DND-41 (cell line): Measurements from ENCODE around the gene HSPA12A.

Experiments
- ATAC-seq: fragments of 200-7000 bp; cut with Tn5 transposase; 3 replicates; pipeline ENCODE4 v1.9.1; 2021; ENCODE audit warnings: low read depth; ENCODE audit not compliant: insufficient read depth
- DNase-seq: peaks from one replicate; pipeline ENCODE4 v3.0.0-alpha.2; 2020
- H2AFZ ChIP-seq: 2 replicates; pipeline ENCODE4 v1.6.0; 2012; ENCODE audit warnings: low read depth, low read length
- H3K27ac ChIP-seq: 2 replicates; pipeline ENCODE4 v1.5.1; 2012; ENCODE audit warnings: low read length, inconsistent platforms
- H3K27me3 ChIP-seq: fragments of 200-600 bp; sonication (generic); 2 replicates; pipeline ENCODE4 v1.6.0; 2012; ENCODE audit warnings: low read length, mild to moderate bottlenecking, inconsistent platforms; ENCODE audit not compliant: insufficient read depth, poor library complexity
- H3K36me3 ChIP-seq: 2 replicates; pipeline ENCODE4 v1.5.1; 2012; ENCODE audit warnings: low read length, inconsistent platforms; ENCODE audit not compliant: insufficient read depth
- H3K4me1 ChIP-seq: 2 replicates; pipeline ENCODE4 v1.5.1; 2012; ENCODE audit warnings: mild to moderate bottlenecking, low read length; ENCODE audit not compliant: insufficient read depth
- H3K4me2 ChIP-seq: 2 replicates; pipeline ENCODE4 v1.6.0; 2012; ENCODE audit warnings: mild to moderate bottlenecking, moderate library complexity, low read length, inconsistent platforms; ENCODE audit not compliant: insufficient read depth
- H3K4me3 ChIP-seq, 2 experiments: fragments of 200-600 bp in 1 of 2; shearing (Covaris generic) in 1 of 2; 2 replicates each; pipeline ENCODE4 v1.5.1; 2012 to 2016; ENCODE audit warnings: inconsistent platforms in 2 of 2, low read length in 2 of 2, mild to moderate bottlenecking in 2 of 2, low read depth in 1 of 2, moderate library complexity in 1 of 2
- H3K79me2 ChIP-seq: 2 replicates; pipeline ENCODE4 v1.6.0; 2012; ENCODE audit warnings: low read length, inconsistent platforms; ENCODE audit not compliant: insufficient read depth
- H3K9ac ChIP-seq: 2 replicates; pipeline ENCODE4 v1.6.0; 2012; ENCODE audit warnings: low read depth, mild to moderate bottlenecking, inconsistent platforms, low read length, moderate library complexity
- H3K9me3 ChIP-seq: 2 replicates; pipeline ENCODE4 v1.5.1; 2012; ENCODE audit warnings: low read length, moderate library complexity, mild to moderate bottlenecking, inconsistent platforms; ENCODE audit not compliant: insufficient read depth, severe bottlenecking
- H4K20me1 ChIP-seq: 2 replicates; pipeline ENCODE4 v1.6.0; 2012; ENCODE audit warnings: low read length; ENCODE audit not compliant: insufficient read depth
- CTCF ChIP-seq: IDR thresholded peaks from 2 replicates; pipeline ENCODE4 v1.5.1; 2012; ENCODE audit warnings: borderline replicate concordance, low read length, moderate library complexity, mild to moderate bottlenecking; ENCODE audit not compliant: poor library complexity, severe bottlenecking; ENCODE audit errors: extremely low read depth
- EZH2 ChIP-seq: IDR thresholded peaks from 3 replicates; pipeline ENCODE4 v1.6.1; 2012; ENCODE audit warnings: borderline replicate concordance, low read depth, mild to moderate bottlenecking, moderate library complexity, low read length, inconsistent platforms; ENCODE audit not compliant: severe bottlenecking

HSPA12A gene

GRCh38 chr10:116687633-116688032 lies 54.7 kb downstream of the HSPA12A start:
- Histone ChIP-seq H3K27ac (no peak overlapping the region), H3K9ac (no peak overlapping the region), H3K79me2 (no peaks in the 10 kb centered on the region), H3K4me2 (no peak overlapping the region), H3K27me3 (no peaks in the 10 kb centered on the region), H2AFZ (no peak overlapping the region), H3K9me3 (no peaks in the 10 kb centered on the region), H3K36me3 (no peaks in the 10 kb centered on the region), H3K4me3 (no peak overlapping the region), H3K4me1 (no peaks in the 10 kb centered on the region), H4K20me1 (no peaks in the 10 kb centered on the region)
- ATAC-seq (no peak), DNase-seq (no peak)
- no peak for TF ChIP-seq CTCF
- no peak for TF ChIP-seq EZH2

- no peak for ATAC-seq
- H3K9ac ChIP-seq, result no peak overlapping the region
- no peaks in the 10 kb centered on the region for H3K36me3 ChIP-seq
- H3K4me2 ChIP-seq, result no peak overlapping the region
- DNase-seq, result no peak
- no peaks in the 10 kb centered on the region for H3K79me2 ChIP-seq
- H3K27me3 ChIP-seq, result no peaks in the 10 kb centered on the region
- no peak overlapping the region for H2AFZ ChIP-seq
- H3K9me3 ChIP-seq, result no peaks in the 10 kb centered on the region
- TF ChIP-seq CTCF (no peak), EZH2 (no peak)
- H3K4me3 ChIP-seq, result no peak overlapping the region
- H4K20me1 ChIP-seq, result no peaks in the 10 kb centered on the region
- H3K4me1 ChIP-seq, result no peaks in the 10 kb centered on the region
- no peak overlapping the region for H3K27ac ChIP-seq
Observed at GRCh38 chr10:116686632-116687031, 55.7 kb downstream of the HSPA12A start.

- no peaks in the 10 kb centered on the region for H4K20me1 ChIP-seq
Observed at GRCh38 chr10:116685807-116686206, 56.6 kb downstream of the HSPA12A start.

More at GRCh38 chr10:116685807-116686206, 56.6 kb downstream of the HSPA12A start:
- Histone ChIP-seq H3K27ac (no peak overlapping the region), H3K9me3 (no peaks in the 10 kb centered on the region), H3K79me2 (no peaks in the 10 kb centered on the region), H3K4me1 (no peaks in the 10 kb centered on the region), H3K27me3 (no peaks in the 10 kb centered on the region), H3K9ac (no peak overlapping the region), H3K36me3 (no peaks in the 10 kb centered on the region), H2AFZ (no peak overlapping the region), H3K4me3 (no peak overlapping the region), H3K4me2 (no peak overlapping the region)
- TF ChIP-seq EZH2 (no peak), CTCF (no peak)
- no peak for ATAC-seq
- DNase-seq, result no peak
